Calu3 (cell line): Measurements from ENCODE around the gene ZFP69. TPM values are rescaled to one million over a fixed set of nuclear protein-coding genes. Genes with fewer than 3 reads are reported as not detected.

ENCODE experiments used
- BruUV-seq: library from RNA; stranded (reverse); fragments of 400-500 nt; replicated peaks from 2 replicates; lab custom pipeline; 2021; lab: Mats Ljungman, UMichigan
- CTCF ChIA-PET: fragments of 300-600 bp; sonication (Branson Sonifier 250); formaldehyde crosslinking; loops from one replicate; lab custom pipeline; 2022; ENCODE audit warnings: antibody characterized with exemption; lab: Charles Lee
- DNase-seq: peaks from one replicate; pipeline ENCODE4 v3.0.0; 2022
- H3K27ac Mint-ChIP-seq: one replicate; pipeline ENCODE4 v1.8.0; 2022; ENCODE audit warnings: mixed read lengths; ENCODE audit not compliant: unreplicated experiment
- H3K27me3 Mint-ChIP-seq: one replicate; pipeline ENCODE4 v1.8.0; 2022; ENCODE audit warnings: mixed read lengths; ENCODE audit not compliant: unreplicated experiment
- H3K36me3 Mint-ChIP-seq: one replicate; pipeline ENCODE4 v1.8.0; 2022; ENCODE audit warnings: mild to moderate bottlenecking, moderate library complexity, mixed read lengths; ENCODE audit not compliant: insufficient read depth, unreplicated experiment
- H3K4me1 Mint-ChIP-seq: one replicate; pipeline ENCODE4 v1.8.0; 2022; ENCODE audit warnings: mild to moderate bottlenecking, low read depth, mixed read lengths; ENCODE audit not compliant: unreplicated experiment
- H3K4me3 Mint-ChIP-seq: one replicate; pipeline ENCODE4 v1.8.0; 2022; ENCODE audit warnings: mild to moderate bottlenecking, low read depth, moderate library complexity, mixed read lengths; ENCODE audit not compliant: unreplicated experiment
- H3K9me3 Mint-ChIP-seq: one replicate; pipeline ENCODE4 v1.8.0; 2022; ENCODE audit warnings: low read depth, mixed read lengths; ENCODE audit not compliant: unreplicated experiment
- intact Hi-C: fragments of 100-400 bp; cut with micrococcal nuclease; formaldehyde crosslinking; loops from one replicate; pipeline ENCODE4 v1.10.0; 2022; ENCODE audit not compliant: unreplicated experiment
- total RNA-seq: library from RNA; stranded (reverse); gene quantifications from 2 replicates; pipeline ENCODE4 v1.2.3, GENCODE V29; 2022
- TF ChIP-seq, protein P1 (sequence below): fragments of 200-600 bp; IDR thresholded peaks from one replicate; pipeline ENCODE4 v1.8.0; 2022; ENCODE audit warnings: antibody characterized with exemption; ENCODE audit not compliant: unreplicated experiment

Gene ZFP69
- total RNA-seq, 1 experiment from 2014 or later = 2.9 TPM

GRCh38 chr1:40469327-40469726 lies 7.8 kb upstream of the ZFP69 start:
- TF ChIP-seq, protein P1, sequence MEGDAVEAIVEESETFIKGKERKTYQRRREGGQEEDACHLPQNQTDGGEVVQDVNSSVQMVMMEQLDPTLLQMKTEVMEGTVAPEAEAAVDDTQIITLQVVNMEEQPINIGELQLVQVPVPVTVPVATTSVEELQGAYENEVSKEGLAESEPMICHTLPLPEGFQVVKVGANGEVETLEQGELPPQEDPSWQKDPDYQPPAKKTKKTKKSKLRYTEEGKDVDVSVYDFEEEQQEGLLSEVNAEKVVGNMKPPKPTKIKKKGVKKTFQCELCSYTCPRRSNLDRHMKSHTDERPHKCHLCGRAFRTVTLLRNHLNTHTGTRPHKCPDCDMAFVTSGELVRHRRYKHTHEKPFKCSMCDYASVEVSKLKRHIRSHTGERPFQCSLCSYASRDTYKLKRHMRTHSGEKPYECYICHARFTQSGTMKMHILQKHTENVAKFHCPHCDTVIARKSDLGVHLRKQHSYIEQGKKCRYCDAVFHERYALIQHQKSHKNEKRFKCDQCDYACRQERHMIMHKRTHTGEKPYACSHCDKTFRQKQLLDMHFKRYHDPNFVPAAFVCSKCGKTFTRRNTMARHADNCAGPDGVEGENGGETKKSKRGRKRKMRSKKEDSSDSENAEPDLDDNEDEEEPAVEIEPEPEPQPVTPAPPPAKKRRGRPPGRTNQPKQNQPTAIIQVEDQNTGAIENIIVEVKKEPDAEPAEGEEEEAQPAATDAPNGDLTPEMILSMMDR = no peak
- Mint-ChIP-seq H3K4me3 (no peak overlapping the region), H3K9me3 (peaks cover 33% of the 10 kb centered on the region), H3K4me1 (no peaks in the 10 kb centered on the region), H3K27me3 (no peaks in the 10 kb centered on the region), H3K36me3 (no peaks in the 10 kb centered on the region), H3K27ac (no peak overlapping the region)
- no TSS peak for BruUV-seq
- no peak for DNase-seq
- intact Hi-C loops = no loop called here
- CTCF ChIA-PET = no interaction called here

GRCh38 chr1:40475268-40475667 lies 1.8 kb upstream of the ZFP69 start:
- DNase-seq = no peak
- no peak overlapping the region for H3K4me3 Mint-ChIP-seq
- H3K9me3 Mint-ChIP-seq = peaks cover 14% of the 10 kb centered on the region
- peaks cover 10% of the 10 kb centered on the region for H3K4me1 Mint-ChIP-seq
- CTCF ChIA-PET = interaction anchor here (0.8 kb wide), 1 partner anchor 1533 kb away, joined by 3 read pairs; no protein-coding TSS in a partner anchor
- intact Hi-C loops = no loop called here
- TF ChIP-seq, protein P1 = no peak
- BruUV-seq = no TSS peak
- H3K27ac Mint-ChIP-seq = no peak overlapping the region
- H3K36me3 Mint-ChIP-seq = peaks cover 23% of the 10 kb centered on the region
- no peaks in the 10 kb centered on the region for H3K27me3 Mint-ChIP-seq

DNA sequence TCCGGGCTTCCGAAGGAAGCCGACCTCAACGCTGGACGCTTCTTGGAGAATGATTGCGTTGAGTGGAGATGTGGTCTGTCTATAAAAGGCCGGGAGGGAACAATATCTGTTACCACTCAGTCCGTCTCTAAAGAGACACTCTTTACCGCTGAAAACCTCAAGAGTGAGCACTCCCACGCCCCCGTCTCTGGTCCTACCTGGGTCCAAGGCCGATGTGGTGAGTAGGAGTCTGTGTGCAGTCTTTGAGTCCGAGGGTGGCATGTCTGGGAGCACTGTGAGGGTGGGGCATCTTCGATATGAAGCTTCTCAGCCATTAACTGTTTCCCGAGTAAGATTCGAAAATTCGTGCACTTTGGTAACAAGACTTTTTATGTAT lies 576 bp downstream of the ZFP69 start:
- intact Hi-C loops = no loop called here
- Mint-ChIP-seq H3K4me1 (peaks cover 10% of the 10 kb centered on the region), H3K27me3 (no peaks in the 10 kb centered on the region), H3K36me3 (peaks cover 23% of the 10 kb centered on the region), H3K9me3 (peaks cover 12% of the 10 kb centered on the region), H3K4me3 (peak overlapping the region; percentile 71), H3K27ac (no peak overlapping the region)
- TF ChIP-seq, protein P1 = no peak
- BruUV-seq = no TSS peak
- DNase-seq = peak; percentile 36
- CTCF ChIA-PET = no interaction called here

- peaks cover 10% of the 10 kb centered on the region for H3K4me1 Mint-ChIP-seq
- intact Hi-C loops = no loop called here
- no TSS peak for BruUV-seq
- H3K27ac Mint-ChIP-seq = no peak overlapping the region
- H3K9me3 Mint-ChIP-seq = peaks cover 7% of the 10 kb centered on the region
- CTCF ChIA-PET = no interaction called here
- no peak for DNase-seq
- no peaks in the 10 kb centered on the region for H3K27me3 Mint-ChIP-seq
- peak overlapping the region; percentile 71 for H3K4me3 Mint-ChIP-seq
- TF ChIP-seq, protein P1 = no peak
- peaks cover 23% of the 10 kb centered on the region for H3K36me3 Mint-ChIP-seq
These were observed 1.2 kb downstream of the ZFP69 start for GRCh38 chr1:40478276-40478675.
